ENCODE measurements around the gene LYST. TPM values are rescaled to one million over a fixed set of nuclear protein-coding genes. Genes with fewer than 3 reads are reported as not detected.
A peak's percentile ranks its signal among the peaks of the same experiment; 100 is the strongest.
"Not testable (repeated sequence)": the region's sequence is repeated elsewhere in the genome, so short reads cannot be mapped to it uniquely, and the experiment has no call there.

Gene LYST
- polyA plus RNA-seq, 4 donors: 2.9 to 6.6 (median 5.0) TPM

GRCh38 chr1:235622936-235623779 is 243.5 kb downstream of the LYST start:
- Histone ChIP-seq H3K4me3 (ENCODE audit: low read depth in 1 of 3, low read length in 3 of 3) (no peak overlapping the region), H3K27ac (ENCODE audit: low read depth in 1 of 3, low read length in 2 of 3) (peak overlapping the region in 1 of 3 donors; percentile 67), H3K9me3 (ENCODE audit: control insufficient read depth in 2 of 2, insufficient read depth in 1 of 2, low read depth in 1 of 2, low read length in 1 of 2) (no peaks in the 10 kb centered on the region), H3K4me1 (ENCODE audit: control insufficient read depth in 3 of 3, insufficient read depth in 2 of 3, low read depth in 1 of 3, low read length in 2 of 3) (peaks cover 0 to 9% (median 0%) of the 10 kb centered on the region in 3 donors), H3K36me3 (ENCODE audit: control insufficient read depth in 3 of 3, insufficient read depth in 2 of 3, low read depth in 1 of 3, low read length in 3 of 3) (no peaks in the 10 kb centered on the region), H3K27me3 (ENCODE audit: control insufficient read depth in 3 of 3, insufficient read depth in 3 of 3, low read length in 3 of 3) (peaks cover 0 to 2% (median 0%) of the 10 kb centered on the region in 3 donors)
- FAIRE-seq (no peak), DNase-seq (peak; percentile 80 to 88)
- 39 to 64% (median 46%) methylated on average over 18 of the region's 18 CpGs for WGBS, 3 donors

- not testable (repeated sequence) for H3K9me3 ChIP-seq (ENCODE audit: control insufficient read depth in 2 of 2, insufficient read depth in 1 of 2, low read depth in 1 of 2, low read length in 1 of 2); H3K27ac ChIP-seq (ENCODE audit: low read depth in 1 of 3, low read length in 2 of 3); FAIRE-seq; H3K36me3 ChIP-seq (ENCODE audit: control insufficient read depth in 3 of 3, insufficient read depth in 2 of 3, low read depth in 1 of 3, low read length in 3 of 3); H3K27me3 ChIP-seq (ENCODE audit: control insufficient read depth in 3 of 3, insufficient read depth in 3 of 3, low read length in 3 of 3); DNase-seq; H3K4me3 ChIP-seq (ENCODE audit: low read depth in 1 of 3, low read length in 3 of 3)
- 84 to 88% (median 85%) methylated on average over 2 of the region's 2 CpGs for WGBS, 3 donors
- H3K4me1 ChIP-seq (ENCODE audit: control insufficient read depth in 3 of 3, insufficient read depth in 2 of 3, low read depth in 1 of 3, low read length in 2 of 3): peaks cover 0 to 17% (median 0%) of the 10 kb centered on the region in 3 donors
Measured at GRCh38 chr1:235619149-235619548, 247.6 kb downstream of the LYST start.

GRCh38 chr1:235617808-235618207 is 248.9 kb downstream of the LYST start:
- H3K4me3 ChIP-seq (ENCODE audit: low read depth in 1 of 3, low read length in 3 of 3): no peak overlapping the region
- no peaks in the 10 kb centered on the region for H3K9me3 ChIP-seq (ENCODE audit: control insufficient read depth in 2 of 2, insufficient read depth in 1 of 2, low read depth in 1 of 2, low read length in 1 of 2)
- peaks cover 0 to 19% (median 3%) of the 10 kb centered on the region in 3 donors for H3K4me1 ChIP-seq (ENCODE audit: control insufficient read depth in 3 of 3, insufficient read depth in 2 of 3, low read depth in 1 of 3, low read length in 2 of 3)
- DNase-seq (no peak), FAIRE-seq (no peak)
- peaks cover 0 to 2% (median 0%) of the 10 kb centered on the region in 3 donors for H3K27me3 ChIP-seq (ENCODE audit: control insufficient read depth in 3 of 3, insufficient read depth in 3 of 3, low read length in 3 of 3)
- no peaks in the 10 kb centered on the region for H3K36me3 ChIP-seq (ENCODE audit: control insufficient read depth in 3 of 3, insufficient read depth in 2 of 3, low read depth in 1 of 3, low read length in 3 of 3)
- 92 to 100% (median 96%) methylated on average over 3 of the region's 3 CpGs for WGBS, 3 donors
- H3K27ac ChIP-seq (ENCODE audit: low read depth in 1 of 3, low read length in 2 of 3): no peak overlapping the region

- DNase-seq (no peak), FAIRE-seq (no peak)
- H3K27ac ChIP-seq (ENCODE audit: low read depth in 1 of 3, low read length in 2 of 3): no peak overlapping the region
- WGBS, 3 donors: 90 to 94% (median 93%) methylated on average over 3 of the region's 3 CpGs
- H3K36me3 ChIP-seq (ENCODE audit: control insufficient read depth in 3 of 3, insufficient read depth in 2 of 3, low read depth in 1 of 3, low read length in 3 of 3): no peaks in the 10 kb centered on the region
- H3K4me3 ChIP-seq (ENCODE audit: low read depth in 1 of 3, low read length in 3 of 3): no peak overlapping the region
- H3K27me3 ChIP-seq (ENCODE audit: control insufficient read depth in 3 of 3, insufficient read depth in 3 of 3, low read length in 3 of 3): peaks cover 0 to 2% (median 0%) of the 10 kb centered on the region in 3 donors
- H3K4me1 ChIP-seq (ENCODE audit: control insufficient read depth in 3 of 3, insufficient read depth in 2 of 3, low read depth in 1 of 3, low read length in 2 of 3): peaks cover 0 to 26% (median 3%) of the 10 kb centered on the region in 3 donors
- H3K9me3 ChIP-seq (ENCODE audit: control insufficient read depth in 2 of 2, insufficient read depth in 1 of 2, low read depth in 1 of 2, low read length in 1 of 2): no peaks in the 10 kb centered on the region
Measured at GRCh38 chr1:235617140-235617539, 249.6 kb downstream of the LYST start.

- no peak for FAIRE-seq
- peak overlapping the region in 1 of 3 donors; percentile 81 for H3K27ac ChIP-seq (ENCODE audit: low read depth in 1 of 3, low read length in 2 of 3)
- no peaks in the 10 kb centered on the region for H3K36me3 ChIP-seq (ENCODE audit: control insufficient read depth in 3 of 3, insufficient read depth in 2 of 3, low read depth in 1 of 3, low read length in 3 of 3)
- DNase-seq: peak in 1 of 2 donors; percentile 38
- H3K27me3 ChIP-seq (ENCODE audit: control insufficient read depth in 3 of 3, insufficient read depth in 3 of 3, low read length in 3 of 3): no peaks in the 10 kb centered on the region
- WGBS, 3 donors: 77 to 81% (median 80%) methylated on average over 7 of the region's 7 CpGs
- H3K9me3 ChIP-seq (ENCODE audit: control insufficient read depth in 2 of 2, insufficient read depth in 1 of 2, low read depth in 1 of 2, low read length in 1 of 2): no peaks in the 10 kb centered on the region
- H3K4me3 ChIP-seq (ENCODE audit: low read depth in 1 of 3, low read length in 3 of 3): no peak overlapping the region
- H3K4me1 ChIP-seq (ENCODE audit: control insufficient read depth in 3 of 3, insufficient read depth in 2 of 3, low read depth in 1 of 3, low read length in 2 of 3): peaks cover 0 to 26% (median 3%) of the 10 kb centered on the region in 3 donors
Measured at GRCh38 chr1:235614442-235614954, 252.2 kb downstream of the LYST start.

- no peak overlapping the region for H3K4me3 ChIP-seq (ENCODE audit: low read depth in 1 of 3, low read length in 3 of 3)
- no peak for FAIRE-seq
- H3K9me3 ChIP-seq (ENCODE audit: control insufficient read depth in 2 of 2, insufficient read depth in 1 of 2, low read depth in 1 of 2, low read length in 1 of 2): no peaks in the 10 kb centered on the region
- no peaks in the 10 kb centered on the region for H3K36me3 ChIP-seq (ENCODE audit: control insufficient read depth in 3 of 3, insufficient read depth in 2 of 3, low read depth in 1 of 3, low read length in 3 of 3)
- DNase-seq: peak; percentile 85 to 89
- peak overlapping the region in 2 of 3 donors; percentile 28 to 81 for H3K27ac ChIP-seq (ENCODE audit: low read depth in 1 of 3, low read length in 2 of 3)
- peaks cover 0 to 26% (median 3%) of the 10 kb centered on the region in 3 donors for H3K4me1 ChIP-seq (ENCODE audit: control insufficient read depth in 3 of 3, insufficient read depth in 2 of 3, low read depth in 1 of 3, low read length in 2 of 3)
- H3K27me3 ChIP-seq (ENCODE audit: control insufficient read depth in 3 of 3, insufficient read depth in 3 of 3, low read length in 3 of 3): no peaks in the 10 kb centered on the region
- 9 to 54% (median 33%) methylated on average over 2 of the region's 2 CpGs for WGBS, 3 donors
Measured at GRCh38 chr1:235613602-235614001, 253.1 kb downstream of the LYST start.

GRCh38 chr1:235612761-235613160 is 253.9 kb downstream of the LYST start:
- FAIRE-seq (no peak), DNase-seq (no peak)
- 71 to 93% (median 75%) methylated on average over 3 of the region's 3 CpGs for WGBS, 3 donors
- H3K27ac ChIP-seq (ENCODE audit: low read depth in 1 of 3, low read length in 2 of 3): peak overlapping the region in 1 of 3 donors; percentile 81
- H3K27me3 ChIP-seq (ENCODE audit: control insufficient read depth in 3 of 3, insufficient read depth in 3 of 3, low read length in 3 of 3): no peaks in the 10 kb centered on the region
- no peak overlapping the region for H3K4me3 ChIP-seq (ENCODE audit: low read depth in 1 of 3, low read length in 3 of 3)
- no peaks in the 10 kb centered on the region for H3K36me3 ChIP-seq (ENCODE audit: control insufficient read depth in 3 of 3, insufficient read depth in 2 of 3, low read depth in 1 of 3, low read length in 3 of 3)
- H3K9me3 ChIP-seq (ENCODE audit: control insufficient read depth in 2 of 2, insufficient read depth in 1 of 2, low read depth in 1 of 2, low read length in 1 of 2): no peaks in the 10 kb centered on the region
- peaks cover 0 to 26% (median 3%) of the 10 kb centered on the region in 3 donors for H3K4me1 ChIP-seq (ENCODE audit: control insufficient read depth in 3 of 3, insufficient read depth in 2 of 3, low read depth in 1 of 3, low read length in 2 of 3)

Data from small intestine (tissue), 7 donors.